ENCODE data around the gene GRAP.

DNA sequence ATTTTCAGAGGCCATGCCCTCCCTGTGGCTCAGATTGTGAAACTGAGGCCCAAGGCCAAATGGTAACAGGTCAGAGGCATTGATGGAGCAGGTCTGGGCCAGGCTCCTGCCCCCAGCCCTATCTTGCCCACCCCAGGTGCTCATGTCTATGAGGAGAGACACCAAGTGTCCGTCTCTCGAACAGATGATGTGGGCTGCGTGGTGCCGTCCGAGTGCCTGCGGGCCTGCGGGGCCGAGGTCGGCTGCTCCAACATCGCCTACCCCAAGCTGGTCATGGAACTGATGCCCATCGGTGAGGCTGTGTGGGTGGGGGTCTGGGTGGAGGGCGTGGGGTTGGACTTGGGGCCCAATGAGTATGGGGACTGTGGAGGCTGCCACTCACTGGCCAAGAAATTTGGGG is 33.5 kb downstream of the GRAP start:
- TF ChIP-seq, protein P1, sequence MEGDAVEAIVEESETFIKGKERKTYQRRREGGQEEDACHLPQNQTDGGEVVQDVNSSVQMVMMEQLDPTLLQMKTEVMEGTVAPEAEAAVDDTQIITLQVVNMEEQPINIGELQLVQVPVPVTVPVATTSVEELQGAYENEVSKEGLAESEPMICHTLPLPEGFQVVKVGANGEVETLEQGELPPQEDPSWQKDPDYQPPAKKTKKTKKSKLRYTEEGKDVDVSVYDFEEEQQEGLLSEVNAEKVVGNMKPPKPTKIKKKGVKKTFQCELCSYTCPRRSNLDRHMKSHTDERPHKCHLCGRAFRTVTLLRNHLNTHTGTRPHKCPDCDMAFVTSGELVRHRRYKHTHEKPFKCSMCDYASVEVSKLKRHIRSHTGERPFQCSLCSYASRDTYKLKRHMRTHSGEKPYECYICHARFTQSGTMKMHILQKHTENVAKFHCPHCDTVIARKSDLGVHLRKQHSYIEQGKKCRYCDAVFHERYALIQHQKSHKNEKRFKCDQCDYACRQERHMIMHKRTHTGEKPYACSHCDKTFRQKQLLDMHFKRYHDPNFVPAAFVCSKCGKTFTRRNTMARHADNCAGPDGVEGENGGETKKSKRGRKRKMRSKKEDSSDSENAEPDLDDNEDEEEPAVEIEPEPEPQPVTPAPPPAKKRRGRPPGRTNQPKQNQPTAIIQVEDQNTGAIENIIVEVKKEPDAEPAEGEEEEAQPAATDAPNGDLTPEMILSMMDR (IDR thresholded peaks at IDR 0.05; ENCODE audit: borderline replicate concordance, extremely low read depth, low read length, poor library complexity, severe bottlenecking): no peak
- no peak for TF ChIP-seq EZH2 (IDR thresholded peaks at IDR 0.05; ENCODE audit: borderline replicate concordance, low read depth, low read length, severe bottlenecking)

All from DND-41 (cell line).